Progenitor cell of endocrine pancreas (in vitro differentiated cells): ENCODE results near the gene LPAR3. TPM values are rescaled to one million over a fixed set of nuclear protein-coding genes. Genes with fewer than 3 reads are reported as not detected.

Experiments used
- DNase-seq: peaks from one replicate; pipeline ENCODE4 v3.0.0; 2021; ENCODE audit warnings: low spot score; ENCODE audit not compliant: unreplicated experiment
- H3K27ac Mint-ChIP-seq: 2 replicates; pipeline ENCODE4 v1.8.0; 2021; ENCODE audit warnings: mild to moderate bottlenecking, moderate library complexity, mixed read lengths
- H3K27me3 Mint-ChIP-seq: 2 replicates; pipeline ENCODE4 v1.8.0; 2021; ENCODE audit warnings: mixed read lengths
- H3K36me3 Mint-ChIP-seq: 2 replicates; pipeline ENCODE4 v1.8.0; 2022; ENCODE audit warnings: mixed read lengths; ENCODE audit not compliant: insufficient read depth
- H3K4me1 Mint-ChIP-seq: 2 replicates; pipeline ENCODE4 v1.8.0; 2021; ENCODE audit warnings: low read depth, mixed read lengths
- H3K4me3 Mint-ChIP-seq: 2 replicates; pipeline ENCODE4 v1.8.0; 2021; ENCODE audit warnings: low read depth, mild to moderate bottlenecking, moderate library complexity, mixed read lengths
- H3K9me3 Mint-ChIP-seq: 2 replicates; pipeline ENCODE4 v1.8.0; 2021; ENCODE audit warnings: low read depth, mixed read lengths
- total RNA-seq: library from RNA; stranded (reverse); gene quantifications from 2 replicates; pipeline ENCODE4 v1.2.1, GENCODE V29; 2021
- TF ChIP-seq, protein P1 (sequence below): fragments of 200-600 bp; sonication (generic); IDR thresholded peaks from one replicate; pipeline ENCODE4 v1.5.0; 2021; ENCODE audit warnings: antibody characterized with exemption, mild to moderate bottlenecking; ENCODE audit not compliant: unreplicated experiment

Gene LPAR3
- total RNA-seq, 1 donor from 2014 or later = 5.1 TPM

DNA sequence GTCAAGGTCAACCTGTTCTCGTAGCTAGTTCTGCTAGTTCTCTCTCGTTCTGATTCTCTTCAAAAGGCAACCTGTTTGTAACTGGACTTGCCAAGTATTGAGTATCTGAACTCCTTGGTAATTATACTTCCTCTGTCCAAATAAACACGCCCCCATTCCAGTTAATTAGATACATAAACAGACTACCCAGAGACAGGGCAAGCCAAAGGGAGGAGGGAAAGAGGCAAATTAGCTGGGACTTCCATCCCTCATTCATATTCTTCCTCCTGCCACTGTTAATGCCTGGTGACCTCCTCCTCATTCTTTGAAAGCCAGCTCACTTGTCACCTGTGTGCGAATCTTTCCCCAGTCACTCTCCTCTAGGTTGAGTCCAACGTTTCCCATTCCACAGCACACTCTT is 62.9 kb downstream of the LPAR3 start:
- H3K4me1 Mint-ChIP-seq = no peaks in the 10 kb centered on the region
- H3K9me3 Mint-ChIP-seq = no peaks in the 10 kb centered on the region
- no peak overlapping the region for H3K4me3 Mint-ChIP-seq
- DNase-seq = no peak
- H3K27ac Mint-ChIP-seq = no peak overlapping the region
- TF ChIP-seq, protein P1, sequence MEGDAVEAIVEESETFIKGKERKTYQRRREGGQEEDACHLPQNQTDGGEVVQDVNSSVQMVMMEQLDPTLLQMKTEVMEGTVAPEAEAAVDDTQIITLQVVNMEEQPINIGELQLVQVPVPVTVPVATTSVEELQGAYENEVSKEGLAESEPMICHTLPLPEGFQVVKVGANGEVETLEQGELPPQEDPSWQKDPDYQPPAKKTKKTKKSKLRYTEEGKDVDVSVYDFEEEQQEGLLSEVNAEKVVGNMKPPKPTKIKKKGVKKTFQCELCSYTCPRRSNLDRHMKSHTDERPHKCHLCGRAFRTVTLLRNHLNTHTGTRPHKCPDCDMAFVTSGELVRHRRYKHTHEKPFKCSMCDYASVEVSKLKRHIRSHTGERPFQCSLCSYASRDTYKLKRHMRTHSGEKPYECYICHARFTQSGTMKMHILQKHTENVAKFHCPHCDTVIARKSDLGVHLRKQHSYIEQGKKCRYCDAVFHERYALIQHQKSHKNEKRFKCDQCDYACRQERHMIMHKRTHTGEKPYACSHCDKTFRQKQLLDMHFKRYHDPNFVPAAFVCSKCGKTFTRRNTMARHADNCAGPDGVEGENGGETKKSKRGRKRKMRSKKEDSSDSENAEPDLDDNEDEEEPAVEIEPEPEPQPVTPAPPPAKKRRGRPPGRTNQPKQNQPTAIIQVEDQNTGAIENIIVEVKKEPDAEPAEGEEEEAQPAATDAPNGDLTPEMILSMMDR = no peak
- no peaks in the 10 kb centered on the region for H3K27me3 Mint-ChIP-seq
- no peaks in the 10 kb centered on the region for H3K36me3 Mint-ChIP-seq

DNA sequence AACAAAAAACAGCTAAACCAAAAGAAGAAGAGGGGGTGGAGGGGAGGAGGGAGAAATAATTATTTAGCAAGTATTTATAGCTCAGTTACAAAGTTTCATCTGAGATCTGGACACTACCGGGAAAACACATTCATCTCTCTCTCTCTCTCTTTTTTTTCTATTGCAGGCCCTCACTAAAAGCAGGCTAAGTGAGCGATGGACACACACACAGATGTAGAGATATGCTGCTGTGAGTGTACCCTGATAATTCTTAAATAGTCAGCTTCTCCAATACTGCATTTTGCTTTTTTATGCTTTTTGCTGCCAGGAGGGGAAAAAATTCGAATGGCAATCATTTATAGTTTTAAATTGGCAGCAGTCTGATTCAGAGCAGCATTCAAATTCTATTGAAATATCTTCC is 65.0 kb downstream of the LPAR3 start:
- peaks cover 3% of the 10 kb centered on the region for H3K27me3 Mint-ChIP-seq
- H3K4me1 Mint-ChIP-seq = no peaks in the 10 kb centered on the region
- no peak overlapping the region for H3K27ac Mint-ChIP-seq
- H3K9me3 Mint-ChIP-seq = no peaks in the 10 kb centered on the region
- TF ChIP-seq, protein P1 = no peak
- no peak for DNase-seq
- H3K4me3 Mint-ChIP-seq = no peak overlapping the region
- H3K36me3 Mint-ChIP-seq = no peaks in the 10 kb centered on the region

DNA sequence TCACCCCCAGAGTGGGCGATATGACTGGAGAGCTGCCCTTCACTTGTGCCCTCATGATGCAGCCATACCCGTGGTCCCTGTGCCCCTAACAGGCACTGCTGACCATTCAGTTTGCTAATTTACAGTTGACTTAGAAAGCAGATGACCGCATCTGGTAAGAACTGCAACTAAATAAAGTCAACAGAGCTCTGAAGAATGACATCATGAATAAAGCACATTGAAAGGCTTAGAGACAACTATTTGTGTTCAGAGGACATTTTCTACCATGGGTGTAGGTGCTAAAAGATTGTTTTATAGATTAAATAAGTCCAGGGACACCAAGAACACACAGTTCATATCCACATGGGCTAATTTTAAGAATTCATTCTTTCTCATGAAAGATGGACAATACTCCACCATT is 65.5 kb downstream of the LPAR3 start:
- Mint-ChIP-seq H3K36me3 (no peaks in the 10 kb centered on the region), H3K27me3 (peaks cover 3% of the 10 kb centered on the region), H3K27ac (no peak overlapping the region), H3K4me3 (no peak overlapping the region), H3K9me3 (no peaks in the 10 kb centered on the region), H3K4me1 (peaks cover 3% of the 10 kb centered on the region)
- TF ChIP-seq, protein P1 = no peak
- no peak for DNase-seq

DNA sequence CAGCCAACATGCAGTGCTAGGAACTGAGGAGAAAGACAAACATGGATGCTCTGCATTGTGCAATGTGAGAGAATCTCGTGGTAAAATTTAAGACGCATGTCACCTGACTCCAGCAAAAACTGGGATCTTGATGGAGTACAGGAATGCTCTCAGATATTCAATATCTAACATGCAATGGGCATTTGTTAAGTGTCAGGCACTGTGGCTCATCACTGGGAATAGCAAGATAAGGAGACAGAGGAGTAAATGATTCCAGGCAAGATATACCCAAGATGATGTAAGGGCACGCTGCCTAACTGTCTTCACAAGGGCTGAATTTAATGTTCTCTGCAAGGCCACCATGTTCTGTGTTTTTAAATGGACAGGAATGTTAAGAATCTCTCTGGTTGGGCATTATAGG is 67.8 kb downstream of the LPAR3 start:
- H3K36me3 Mint-ChIP-seq = no peaks in the 10 kb centered on the region
- no peak overlapping the region for H3K4me3 Mint-ChIP-seq
- H3K27me3 Mint-ChIP-seq = peaks cover 5% of the 10 kb centered on the region
- no peaks in the 10 kb centered on the region for H3K9me3 Mint-ChIP-seq
- no peak for DNase-seq
- H3K4me1 Mint-ChIP-seq = peaks cover 13% of the 10 kb centered on the region
- TF ChIP-seq, protein P1 = no peak
- H3K27ac Mint-ChIP-seq = no peak overlapping the region

DNA sequence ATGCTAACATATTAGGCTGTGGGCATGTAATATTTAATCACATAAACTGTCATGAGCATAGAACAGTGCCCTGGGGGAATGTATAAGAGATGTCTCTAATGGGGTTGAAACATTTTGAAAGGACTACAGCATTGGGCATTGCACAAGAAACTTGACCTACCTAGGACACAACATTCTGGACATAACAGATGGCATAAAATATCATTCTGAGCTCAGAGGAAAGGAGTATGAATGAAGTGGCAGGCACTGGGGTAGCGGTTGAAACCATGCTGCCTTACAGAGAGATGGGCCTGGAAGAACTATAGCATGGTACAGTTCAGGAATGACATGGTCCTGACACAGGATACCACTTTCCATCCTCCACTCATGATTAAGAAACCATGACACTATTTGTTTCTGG is 69.0 kb downstream of the LPAR3 start:
- TF ChIP-seq, protein P1 = no peak
- Mint-ChIP-seq H3K4me1 (peaks cover 13% of the 10 kb centered on the region), H3K4me3 (no peak overlapping the region), H3K36me3 (no peaks in the 10 kb centered on the region), H3K27ac (no peak overlapping the region), H3K27me3 (peaks cover 9% of the 10 kb centered on the region), H3K9me3 (no peaks in the 10 kb centered on the region)
- DNase-seq = no peak
